GM19467 (cell line): ENCODE data around the gene UBE2D4.
"Not testable (repeated sequence)": the region's sequence is repeated elsewhere in the genome, so short reads cannot be mapped to it uniquely, and the experiment has no call there.

Source experiments
- ATAC-seq: cut with Tn5 transposase; IDR thresholded peaks from one replicate; pipeline ENCODE4 v1.9.1; 2021; ENCODE audit warnings: mild to moderate bottlenecking, moderate library complexity; ENCODE audit not compliant: unreplicated experiment

UBE2D4 gene

GRCh38 chr7:43925984-43926797 lies at the start of gene UBE2D4:
Gene UBE2D4 (plus strand): TSS chr7:43926436. CDS start chr7:43926533, 97 bp downstream.
- ATAC-seq: peak; percentile 88

- no peak for ATAC-seq
Measured at GRCh38 chr7:43876976-43877745, 49.1 kb upstream of the UBE2D4 start.

- no peak for ATAC-seq
Measured at GRCh38 chr7:43877968-43878864, 48.0 kb upstream of the UBE2D4 start.

DNA sequence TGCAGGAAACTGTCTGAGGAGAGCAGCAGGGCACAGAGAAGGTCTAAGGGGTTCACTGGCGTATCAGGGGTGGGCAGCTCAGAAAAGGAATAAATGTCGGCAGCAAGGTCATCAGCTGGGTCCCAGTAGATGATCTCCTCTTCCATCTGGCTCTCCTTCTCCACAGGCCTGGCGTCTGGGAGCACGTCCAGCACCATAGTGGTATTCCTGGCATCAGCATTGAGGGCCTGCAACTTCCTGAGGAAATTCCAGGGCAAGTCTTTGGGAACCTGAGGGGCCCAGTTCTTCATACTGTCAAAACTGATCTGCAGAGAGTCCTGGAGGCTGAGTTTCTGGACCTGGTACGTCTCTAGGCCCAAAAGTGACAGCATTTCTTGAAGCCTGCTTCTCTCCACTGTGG lies 47.4 kb upstream of the UBE2D4 start:
- ATAC-seq: no peak

DNA sequence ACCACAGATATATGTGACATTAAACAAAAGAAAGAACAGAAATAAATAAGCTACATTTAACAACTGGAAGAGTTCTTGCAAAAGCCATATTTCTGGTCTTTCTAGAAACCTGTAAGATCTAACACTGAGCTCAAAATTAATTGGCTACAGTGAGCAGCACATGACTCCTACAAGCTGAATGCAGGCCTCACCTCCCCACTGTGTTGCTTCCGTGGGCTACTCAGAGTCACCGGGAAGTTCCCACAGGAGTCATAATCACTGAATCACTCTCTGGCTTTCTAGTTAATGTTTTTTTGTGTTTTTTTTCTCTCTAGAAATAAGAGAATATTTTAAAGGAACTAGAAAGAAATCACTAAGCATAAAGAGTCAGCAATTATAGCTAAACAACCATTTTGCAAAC lies 46.8 kb upstream of the UBE2D4 start:
- ATAC-seq: no peak

DNA sequence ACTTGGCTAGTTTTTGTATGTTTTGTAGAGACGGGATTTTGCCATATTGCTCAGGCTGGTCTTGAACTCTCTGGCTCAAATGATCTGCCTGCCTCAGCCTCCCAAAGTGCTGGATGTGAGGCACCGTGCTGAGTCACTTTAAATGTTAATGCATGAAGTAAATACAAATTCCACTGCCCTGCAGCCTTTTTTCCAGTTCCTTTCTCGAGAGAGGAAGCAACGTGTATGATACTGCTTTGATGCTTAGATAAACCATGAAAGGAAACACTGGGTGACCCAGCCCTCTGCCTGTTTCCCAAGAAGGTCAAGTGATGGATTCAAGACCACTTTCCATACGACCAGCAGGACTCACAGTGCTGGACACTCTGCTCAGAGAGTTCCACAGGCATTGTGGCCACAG lies 45.6 kb upstream of the UBE2D4 start:
- ATAC-seq: no peak

- no peak for ATAC-seq
Measured at GRCh38 chr7:43884209-43884608, 42.0 kb upstream of the UBE2D4 start.

DNA sequence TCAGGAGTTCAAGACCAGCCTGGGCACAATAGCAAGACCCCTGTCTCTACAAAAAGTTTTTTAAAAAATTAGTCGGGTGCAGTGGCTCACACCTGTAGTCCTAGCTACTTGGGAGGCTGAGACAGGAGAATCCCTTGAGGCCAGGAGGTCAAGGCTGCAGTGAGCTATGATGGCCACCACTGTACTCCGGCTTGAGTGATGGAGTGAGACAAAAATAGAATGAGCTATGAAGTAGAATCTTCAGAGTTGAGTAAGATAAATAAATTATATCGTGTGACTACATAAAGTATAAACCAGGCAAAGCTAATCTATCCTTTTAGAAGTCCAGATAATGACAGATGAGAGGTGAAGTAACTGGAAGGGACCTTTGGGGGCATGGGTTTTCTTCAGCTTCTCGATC lies 41.6 kb upstream of the UBE2D4 start:
- no peak for ATAC-seq

GRCh38 chr7:43888993-43889945 lies 37.0 kb upstream of the UBE2D4 start:
- ATAC-seq: no peak

DNA sequence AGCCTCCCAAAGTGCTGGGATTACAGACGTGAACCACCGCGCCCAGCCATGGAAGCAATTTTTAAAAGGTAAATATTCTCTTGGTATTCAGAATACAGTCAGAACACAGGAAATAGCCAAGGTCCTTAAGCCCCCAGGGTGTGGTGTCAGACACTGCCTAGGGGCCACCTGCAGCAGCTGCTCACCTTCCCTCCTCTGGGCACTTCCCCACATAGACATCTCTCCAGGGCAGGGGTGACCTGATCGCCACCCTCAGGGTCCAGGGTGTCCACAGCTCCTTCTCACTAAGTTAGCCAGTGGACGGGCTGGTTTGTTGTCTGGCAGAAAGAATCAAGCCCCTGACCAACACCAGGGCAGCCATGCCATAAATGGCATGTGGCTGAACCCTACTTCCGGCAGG lies 35.8 kb upstream of the UBE2D4 start:
- no peak for ATAC-seq

DNA sequence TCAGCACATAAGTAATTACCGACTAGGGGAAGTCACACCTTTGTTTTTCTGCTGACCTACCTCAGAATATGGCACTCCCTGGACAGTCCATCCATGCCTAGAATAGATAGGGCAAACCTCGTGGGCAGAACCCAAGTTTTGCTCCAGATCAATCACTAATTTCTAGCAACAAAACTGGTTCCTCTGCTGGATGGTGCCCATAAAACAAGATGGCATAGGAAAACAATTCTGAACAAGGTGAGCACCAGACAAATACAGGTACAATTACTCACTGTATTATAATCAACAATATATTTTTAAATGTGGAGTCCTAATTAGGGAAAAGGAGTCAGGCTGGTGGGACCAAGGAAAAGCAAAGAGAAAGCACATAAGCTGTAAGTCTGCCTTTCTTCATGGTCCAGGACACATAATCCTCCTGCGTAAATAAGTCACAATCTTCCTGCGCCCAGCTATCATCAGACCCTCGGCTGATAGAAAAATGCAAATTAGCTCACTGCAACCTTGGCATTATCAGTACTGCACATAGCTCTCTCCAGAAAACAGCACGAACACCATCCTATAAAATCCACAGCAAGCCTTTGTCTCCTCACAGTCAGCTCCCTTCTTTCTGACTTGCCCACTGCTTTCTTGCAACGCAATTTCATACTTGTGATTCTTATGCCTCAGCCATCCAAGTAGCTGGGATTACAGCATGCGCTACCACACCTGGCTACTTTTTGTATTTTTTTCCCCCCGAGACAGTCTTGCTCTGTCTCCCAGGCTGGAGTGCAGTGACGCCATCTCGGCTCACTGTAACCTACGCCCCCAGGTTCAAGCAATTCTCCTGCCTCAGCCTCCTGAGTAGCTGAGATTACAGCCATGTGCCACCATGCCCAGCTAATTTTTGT lies 34.9 kb upstream of the UBE2D4 start:
- ATAC-seq: no peak

GRCh38 chr7:43895847-43896415 lies 30.3 kb upstream of the UBE2D4 start:
- no peak for ATAC-seq

GRCh38 chr7:43898571-43898970 lies 27.7 kb upstream of the UBE2D4 start:
- ATAC-seq: not testable (repeated sequence)

DNA sequence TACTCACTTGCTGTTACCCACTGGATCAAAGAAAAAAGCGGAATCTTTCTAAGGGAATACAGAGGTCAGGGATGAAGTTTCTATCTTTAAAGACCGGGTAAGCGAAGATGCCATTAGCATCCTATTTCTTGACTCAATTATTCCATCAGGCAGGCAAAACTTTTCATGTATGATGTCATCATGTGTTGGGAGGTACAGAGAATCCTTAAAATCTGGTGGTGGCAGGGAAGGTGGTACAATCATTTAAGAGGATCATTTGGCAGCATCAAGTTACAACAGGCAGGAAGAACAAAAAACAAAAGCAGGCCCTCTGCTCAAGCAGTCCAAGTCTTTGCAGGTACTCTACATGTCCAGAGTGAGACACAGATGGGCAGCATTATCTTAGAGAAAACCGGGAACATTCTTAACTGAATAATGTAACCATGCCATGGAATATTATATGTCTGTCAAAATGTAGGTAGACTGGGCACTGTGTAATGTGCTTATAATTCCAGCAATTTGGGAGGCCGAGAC lies 23.6 kb upstream of the UBE2D4 start:
- ATAC-seq: no peak

- ATAC-seq: no peak
Measured at GRCh38 chr7:43904533-43905208, 21.6 kb upstream of the UBE2D4 start.

DNA sequence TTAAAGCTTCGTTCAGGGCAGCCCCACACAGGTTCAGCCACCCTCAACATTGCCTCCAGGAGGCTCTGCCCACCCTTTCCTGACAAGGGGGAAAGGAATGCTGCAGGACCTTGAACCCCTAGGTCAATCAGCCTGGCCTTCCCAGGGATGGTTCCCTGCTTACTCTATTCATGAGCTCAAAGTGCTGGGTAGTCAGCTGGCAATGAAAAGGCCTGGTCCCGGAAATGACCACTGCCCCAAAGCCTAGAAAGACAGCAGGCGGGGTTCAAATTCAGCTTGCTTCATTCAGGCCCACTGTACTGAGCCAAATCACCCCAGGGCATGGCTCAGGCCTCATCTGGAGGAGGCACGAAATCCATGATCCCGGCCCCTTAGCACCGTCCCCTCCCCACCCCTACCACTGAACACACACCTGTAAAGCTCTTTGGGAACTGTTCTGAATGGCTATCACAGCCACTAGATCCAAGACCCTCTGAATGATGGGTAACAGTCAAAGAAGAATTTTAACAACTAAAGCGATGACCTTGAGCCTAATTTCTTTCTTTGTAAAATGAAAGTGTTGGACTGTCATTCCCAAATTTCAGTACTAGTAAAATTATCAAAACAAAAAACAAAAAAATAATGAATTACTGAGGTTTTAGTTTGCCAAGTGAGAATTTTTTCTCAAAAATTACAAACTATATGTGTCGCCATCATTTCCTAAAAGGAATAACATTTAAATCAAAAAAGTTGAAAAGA lies 20.9 kb upstream of the UBE2D4 start:
- ATAC-seq: no peak

DNA sequence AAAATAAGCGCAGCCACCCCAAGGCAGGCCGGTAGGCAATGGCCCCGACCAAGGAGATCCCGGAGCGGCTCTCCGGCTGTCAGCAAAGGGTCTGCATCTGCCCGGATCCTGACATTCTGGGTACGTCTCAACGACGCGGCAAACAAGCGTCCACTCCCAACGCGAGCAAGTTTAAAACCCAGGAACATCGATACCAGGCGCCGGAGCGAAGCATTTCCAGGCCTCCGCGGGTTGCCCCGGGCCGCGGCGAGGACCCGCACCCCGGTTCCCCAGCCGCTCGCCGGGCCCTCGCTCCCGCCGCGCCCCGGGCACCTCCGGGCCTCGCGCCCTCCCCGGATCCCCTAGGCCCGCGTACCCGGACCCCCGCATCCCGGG lies 20.3 kb upstream of the UBE2D4 start:
- ATAC-seq: peak; percentile 37
